CD4-positive, alpha-beta T cell treated with Interleukin-15 for 1 hour (primary cell): Measurements from ENCODE around the gene DMRT1.
"Not testable (repeated sequence)": the region's sequence is repeated elsewhere in the genome, so short reads cannot be mapped to it uniquely, and the experiment has no call there.

Experiments used
- DNase-seq: peaks from one replicate; pipeline ENCODE4 v3.0.0-alpha.2; 2020

DMRT1 gene

DNA sequence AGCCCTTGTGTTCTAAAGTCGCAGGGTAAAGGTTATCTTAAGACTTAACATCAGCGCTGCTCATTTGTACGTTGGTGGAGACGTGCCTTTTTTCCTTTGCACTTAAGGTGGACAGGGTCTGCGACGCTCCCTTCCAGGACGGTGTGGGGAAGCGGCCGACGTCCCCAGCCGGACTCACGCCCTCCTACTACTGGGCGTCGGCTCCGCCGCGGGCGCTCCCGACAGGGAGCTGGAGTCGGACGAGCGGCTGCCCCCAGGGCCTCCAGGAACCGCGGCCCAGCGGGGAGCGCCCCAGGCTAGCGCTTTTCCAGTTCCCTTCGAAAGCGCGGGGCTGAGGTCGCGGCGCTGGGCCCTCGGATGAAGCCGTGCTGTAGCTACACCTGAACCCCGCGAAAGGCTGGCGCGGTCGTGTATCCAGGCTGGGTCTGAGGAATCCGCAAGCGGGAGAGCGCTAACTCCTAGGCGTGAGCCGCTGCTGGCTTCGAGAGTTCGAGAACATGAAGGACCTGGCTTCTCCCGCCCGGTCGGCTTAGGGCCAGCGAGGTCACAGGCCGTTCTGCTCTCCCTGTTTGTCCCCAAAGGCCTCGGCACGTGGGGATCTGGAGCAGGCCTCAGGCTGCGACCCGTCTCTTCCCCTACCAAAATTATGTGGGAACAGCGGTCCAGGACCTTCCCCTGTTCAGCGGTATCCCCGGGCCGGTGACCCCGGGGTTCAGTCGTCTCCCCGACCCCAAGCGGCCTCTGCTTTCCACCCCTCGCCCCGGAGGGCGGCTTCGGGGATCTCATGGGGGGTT is 131.2 kb downstream of the DMRT1 start:
- no peak for DNase-seq

DNA sequence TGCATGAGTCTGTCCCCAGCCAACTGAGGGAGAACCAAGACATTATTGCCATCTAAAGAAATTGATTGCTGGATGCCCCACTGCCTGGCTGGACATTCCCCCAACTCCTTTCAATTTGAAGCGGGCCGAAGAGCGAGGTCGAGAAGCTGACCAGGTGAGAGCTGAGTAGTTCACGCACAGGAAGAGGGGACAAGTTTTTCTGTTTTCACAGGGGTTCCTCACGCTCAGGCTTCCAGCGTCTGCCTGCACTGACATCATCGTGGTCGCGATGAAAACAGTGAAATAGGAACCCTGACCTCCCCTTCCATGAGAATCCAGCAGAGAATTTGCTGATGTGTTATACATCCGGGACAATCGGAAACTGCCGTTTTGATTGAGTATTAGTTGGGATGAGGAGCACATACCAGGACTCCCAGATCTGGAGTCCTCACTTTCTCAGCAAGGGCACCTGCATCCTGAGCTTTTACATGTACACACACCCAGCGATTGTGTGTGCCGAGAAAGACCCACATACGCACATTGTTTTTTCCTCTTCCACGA is 131.9 kb downstream of the DMRT1 start:
- no peak for DNase-seq

DNA sequence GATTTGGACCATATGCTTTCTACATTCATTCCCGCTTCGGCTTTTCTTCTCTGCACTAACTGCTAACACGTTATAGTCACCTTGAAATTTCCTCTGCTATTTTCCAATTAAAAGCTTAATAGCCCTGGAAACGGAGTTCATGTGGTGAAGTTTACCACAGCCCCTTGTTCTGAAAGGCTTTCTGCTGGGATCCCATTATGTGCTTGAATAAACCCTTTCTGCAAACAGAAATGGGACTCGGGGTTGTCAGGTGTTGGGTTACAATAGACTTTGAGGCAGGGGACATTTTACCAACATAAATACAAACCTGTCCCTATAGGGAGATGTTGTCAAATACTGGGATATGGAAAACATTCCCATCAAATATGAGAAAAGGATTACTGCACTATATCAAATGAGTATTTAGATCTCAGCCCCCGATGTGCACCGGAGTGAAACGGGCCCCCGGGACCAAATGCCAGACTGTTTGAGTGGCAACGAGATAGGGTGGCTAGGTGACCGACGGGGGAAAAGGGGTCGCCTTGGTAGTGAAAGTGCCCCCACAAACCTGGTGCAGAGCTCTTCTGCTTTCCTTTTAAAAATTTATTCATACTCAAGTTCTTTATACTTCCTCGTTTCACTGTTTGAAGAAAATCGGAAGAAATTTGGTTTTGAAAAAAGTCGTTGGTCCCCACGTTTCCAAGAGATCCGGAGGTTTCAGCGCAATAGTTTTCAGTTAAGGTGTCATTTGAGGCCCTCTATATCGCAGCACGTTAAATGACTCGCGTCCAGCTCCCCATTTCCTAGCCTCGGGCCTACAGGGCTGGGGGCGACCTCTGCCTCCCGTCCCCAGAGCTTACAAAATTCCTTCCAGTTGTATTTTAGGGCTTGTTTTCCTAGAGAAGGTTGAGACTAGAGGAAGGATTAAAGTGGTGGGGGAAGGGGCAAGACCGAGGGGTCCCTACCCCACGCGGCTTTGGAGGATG is 132.8 kb downstream of the DMRT1 start:
- no peak for DNase-seq

DNA sequence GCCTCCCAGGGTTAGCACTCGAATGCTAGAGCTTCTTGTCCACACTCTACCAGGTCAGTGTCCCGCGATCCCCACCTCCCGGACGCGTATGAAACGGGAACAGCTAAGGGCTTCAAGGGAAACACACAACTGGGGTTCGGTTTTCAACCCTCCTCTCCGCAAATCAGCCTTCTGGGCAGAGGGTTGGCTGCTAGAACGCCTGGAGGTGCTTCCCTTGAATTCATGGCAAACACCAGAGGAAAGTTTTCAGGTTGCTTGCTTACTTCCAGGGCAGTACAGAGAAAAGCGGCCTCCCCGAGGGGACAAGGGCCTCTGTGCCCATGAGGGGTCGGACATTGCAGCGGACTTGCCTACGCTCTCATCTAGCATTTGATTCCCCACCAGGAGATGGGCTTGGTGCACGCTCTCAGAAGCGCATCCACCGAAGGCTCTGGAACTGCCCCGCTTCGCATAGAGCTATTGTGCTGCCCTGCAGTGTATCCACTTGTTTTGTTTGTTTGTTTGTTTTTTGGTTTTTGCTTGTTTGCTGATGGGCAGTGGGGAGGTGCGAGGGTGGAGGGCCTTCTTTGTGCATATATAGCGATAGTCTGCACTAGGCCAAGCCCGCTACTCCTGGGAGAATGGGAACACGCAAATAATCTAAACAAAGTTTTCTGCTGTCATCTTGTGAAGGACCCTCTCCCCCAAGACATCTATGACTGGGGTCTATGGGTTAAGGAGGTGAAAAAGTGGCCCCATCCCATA is 133.7 kb downstream of the DMRT1 start:
- DNase-seq: no peak

DNA sequence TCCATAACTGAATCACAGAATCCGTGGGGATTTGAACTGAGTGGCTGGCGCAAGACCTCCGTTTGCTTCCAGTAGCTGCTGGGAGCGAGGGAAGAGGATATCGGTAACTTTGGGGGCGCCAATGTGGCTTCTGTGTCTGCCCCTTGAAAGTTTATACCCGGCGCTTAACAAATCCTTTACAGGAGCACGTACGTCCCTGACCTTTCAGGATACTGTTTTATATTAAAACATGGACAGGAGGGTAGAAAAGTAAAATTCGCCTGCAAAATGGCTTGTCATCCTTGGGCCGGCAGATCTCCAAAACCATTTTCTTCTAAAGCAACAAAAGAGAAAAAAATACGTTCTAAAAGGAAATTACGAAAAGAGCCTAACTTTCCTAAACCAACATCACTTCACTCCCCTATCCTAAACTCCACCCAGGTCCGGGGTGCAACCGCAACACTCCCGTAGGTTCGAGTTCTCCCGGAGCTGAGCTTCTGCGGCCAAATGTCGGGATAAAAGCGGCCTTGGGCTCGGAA is 134.3 kb downstream of the DMRT1 start:
- DNase-seq: no peak

DNA sequence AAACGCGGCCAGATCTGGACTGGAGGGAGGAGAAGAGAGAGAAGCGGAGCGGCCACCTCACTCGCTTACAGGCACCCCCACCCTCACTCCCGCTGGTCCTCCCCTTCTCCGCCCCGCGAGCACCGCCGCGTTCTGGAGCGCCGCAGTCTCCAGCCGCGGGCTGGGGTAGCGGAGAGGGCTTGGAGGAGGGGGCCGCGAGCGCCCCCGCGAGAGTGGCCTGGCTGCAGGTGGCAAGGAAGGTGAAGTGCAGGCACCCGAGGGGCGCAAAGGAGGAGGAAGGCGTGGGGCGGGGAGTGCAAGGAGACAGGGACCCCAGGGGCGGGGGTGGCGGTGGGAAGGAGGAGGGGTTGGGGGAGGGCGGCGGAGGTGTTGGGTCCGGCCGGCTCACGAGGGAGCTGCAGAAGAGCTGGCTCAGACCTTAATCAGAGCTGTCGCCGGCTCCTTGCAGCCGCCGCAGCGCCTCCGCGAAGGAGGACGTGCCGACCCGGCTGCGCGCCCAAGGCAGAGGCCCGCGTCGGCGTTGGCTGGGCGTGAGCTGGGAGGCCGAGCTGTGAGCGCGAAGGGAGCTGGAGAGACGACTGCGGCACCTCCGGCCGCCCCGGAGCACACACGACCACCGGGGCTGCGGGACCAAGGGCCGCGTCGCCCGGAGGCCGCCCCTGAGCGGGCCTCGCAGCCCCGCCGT is 134.9 kb downstream of the DMRT1 start, which contains the start of gene DMRT3:
DMRT3 (plus strand) TSS at position 398 of the 685 bp plus-strand sequence. CDS start 347 bp downstream, outside the sequence.
- no peak for DNase-seq

DNA sequence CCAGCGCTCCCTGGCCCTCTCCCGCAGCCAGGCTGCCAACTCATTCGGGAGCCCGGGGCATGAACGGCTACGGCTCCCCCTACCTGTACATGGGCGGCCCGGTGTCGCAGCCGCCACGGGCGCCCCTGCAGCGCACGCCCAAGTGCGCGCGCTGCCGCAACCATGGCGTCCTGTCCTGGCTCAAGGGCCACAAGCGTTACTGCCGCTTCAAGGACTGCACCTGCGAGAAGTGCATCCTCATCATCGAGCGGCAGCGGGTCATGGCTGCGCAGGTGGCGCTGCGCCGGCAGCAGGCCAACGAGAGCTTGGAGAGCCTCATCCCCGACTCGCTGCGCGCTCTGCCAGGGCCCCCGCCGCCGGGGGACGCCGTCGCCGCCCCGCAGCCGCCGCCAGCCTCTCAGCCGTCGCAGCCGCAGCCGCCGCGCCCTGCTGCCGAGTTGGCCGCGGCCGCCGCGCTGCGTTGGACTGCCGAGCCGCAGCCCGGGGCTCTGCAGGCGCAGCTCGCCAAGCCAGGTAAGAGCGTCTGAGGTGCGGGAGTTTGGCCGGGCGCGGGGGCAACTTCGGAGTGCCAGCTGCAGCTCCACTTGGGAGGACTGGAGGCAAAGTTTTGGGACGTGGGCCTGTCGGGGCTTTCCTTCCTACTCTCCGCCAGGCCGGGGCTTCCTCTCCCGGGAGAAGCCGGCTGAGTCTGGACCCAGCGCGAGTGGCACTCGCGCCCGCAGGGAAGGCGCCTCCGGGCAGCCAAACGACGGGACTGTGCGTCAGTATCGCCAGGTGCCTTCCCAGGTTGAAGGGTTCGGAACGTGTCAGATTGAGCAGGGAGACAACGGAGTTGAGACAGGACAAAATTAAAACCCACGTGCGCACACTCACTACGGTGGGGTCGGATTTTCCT is 135.7 kb downstream of the DMRT1 start:
- no peak for DNase-seq

DNA sequence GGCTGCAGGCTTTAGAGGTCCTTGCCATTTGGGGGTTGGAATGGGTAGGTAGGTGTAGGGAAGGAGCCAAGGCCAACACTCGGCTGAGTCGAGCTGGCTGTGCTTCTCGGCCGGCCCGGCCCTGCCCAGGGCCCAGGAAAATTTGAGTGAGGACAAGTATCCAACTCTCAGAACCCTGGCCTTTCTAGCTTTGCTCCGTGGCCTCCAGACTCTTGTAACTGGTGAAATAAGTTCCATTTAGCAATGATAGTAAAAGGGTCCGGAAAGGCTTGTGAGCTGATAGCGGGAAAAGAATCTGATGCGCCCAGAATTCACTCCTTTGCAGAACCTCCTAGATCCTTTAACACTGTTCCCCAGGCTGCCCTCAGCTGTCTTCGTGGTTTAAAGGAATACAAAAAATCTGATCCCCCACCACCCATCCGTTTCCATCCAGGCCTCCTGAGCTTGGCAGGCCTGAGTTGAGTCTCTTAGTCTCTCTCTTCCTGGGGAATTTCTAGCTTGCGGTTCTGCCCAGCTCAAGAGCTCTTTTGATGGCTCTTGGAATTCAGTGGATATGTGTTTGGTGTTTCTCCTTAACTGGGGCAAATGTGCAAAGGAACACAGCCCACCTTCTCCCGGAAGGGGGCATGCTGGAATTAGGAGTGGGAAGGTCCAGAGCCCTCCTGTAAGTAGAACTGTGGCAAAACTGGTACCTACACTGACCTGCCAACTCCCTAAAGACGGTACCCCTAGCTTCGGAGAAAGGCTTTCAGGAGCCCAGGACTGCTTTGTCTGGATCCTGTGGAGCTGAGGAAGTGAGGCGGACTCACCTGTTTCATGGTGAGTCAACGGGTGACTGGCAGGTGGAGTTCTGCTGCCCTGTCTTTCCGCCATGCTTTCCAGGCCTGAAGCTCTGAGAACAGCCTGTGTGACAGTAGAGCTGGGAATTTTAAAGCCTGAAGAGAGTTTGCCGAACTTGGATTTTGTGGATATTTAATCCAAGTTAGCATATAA is 136.6 kb downstream of the DMRT1 start:
- DNase-seq: no peak

DNA sequence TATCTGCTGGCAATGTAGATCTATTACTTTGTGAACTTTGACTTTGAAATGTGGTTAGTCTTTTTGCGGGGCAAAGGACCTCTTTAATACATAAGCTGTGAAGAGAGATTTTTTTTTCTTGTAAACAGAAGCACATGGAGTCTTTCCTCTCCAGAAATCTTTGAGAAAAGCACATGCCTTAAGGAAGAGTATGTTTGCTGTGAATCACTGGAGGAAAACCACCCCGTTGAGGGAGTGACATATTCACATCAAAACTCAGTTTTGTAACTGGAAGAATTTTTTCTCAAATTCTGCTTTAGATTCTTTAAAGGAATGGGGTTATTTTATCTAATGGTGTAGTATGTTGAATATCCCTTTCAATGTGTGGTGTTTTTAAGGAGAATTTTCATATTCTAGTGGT is 138.5 kb downstream of the DMRT1 start:
- no peak for DNase-seq

DNA sequence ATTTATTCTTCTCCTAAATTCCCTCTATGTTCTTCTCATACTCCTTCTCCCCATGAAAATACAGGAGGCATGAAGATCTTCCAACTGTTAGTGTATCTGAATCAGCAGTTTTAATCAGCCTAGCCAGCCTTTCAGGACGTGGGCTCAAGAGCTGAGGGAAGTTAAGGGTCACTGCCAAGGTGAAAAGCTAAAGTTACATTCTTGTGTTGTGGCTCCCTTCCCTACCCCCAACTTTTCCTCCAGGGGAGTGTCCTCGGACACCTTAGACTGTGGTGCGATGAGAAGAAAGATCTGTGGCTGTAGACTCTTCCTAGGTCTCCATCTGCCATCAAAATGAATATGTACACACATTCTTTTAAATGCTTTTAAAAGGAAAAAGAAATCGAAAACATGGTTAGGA is 139.1 kb downstream of the DMRT1 start:
- no peak for DNase-seq

DNA sequence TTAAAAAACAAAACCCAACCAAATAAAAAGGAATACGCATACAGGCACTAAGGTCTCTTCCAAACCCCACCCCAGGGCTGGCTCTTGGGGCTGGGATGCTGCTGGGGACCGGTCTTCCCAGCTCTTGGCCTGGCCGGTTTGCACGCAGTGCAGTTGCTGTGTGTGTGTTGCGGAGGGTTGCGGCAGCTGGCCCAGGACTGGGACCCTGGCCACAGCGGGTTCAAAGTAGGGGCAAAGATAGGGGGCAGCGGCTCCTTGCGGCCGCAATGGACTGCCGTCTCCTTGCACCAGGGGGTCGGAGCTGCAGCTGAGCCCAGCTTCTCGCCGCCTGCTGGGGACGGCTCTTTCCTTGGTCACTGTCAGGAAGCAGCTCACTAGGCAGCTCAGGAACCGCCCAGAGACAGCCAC is 140.0 kb downstream of the DMRT1 start:
- no peak for DNase-seq

DNA sequence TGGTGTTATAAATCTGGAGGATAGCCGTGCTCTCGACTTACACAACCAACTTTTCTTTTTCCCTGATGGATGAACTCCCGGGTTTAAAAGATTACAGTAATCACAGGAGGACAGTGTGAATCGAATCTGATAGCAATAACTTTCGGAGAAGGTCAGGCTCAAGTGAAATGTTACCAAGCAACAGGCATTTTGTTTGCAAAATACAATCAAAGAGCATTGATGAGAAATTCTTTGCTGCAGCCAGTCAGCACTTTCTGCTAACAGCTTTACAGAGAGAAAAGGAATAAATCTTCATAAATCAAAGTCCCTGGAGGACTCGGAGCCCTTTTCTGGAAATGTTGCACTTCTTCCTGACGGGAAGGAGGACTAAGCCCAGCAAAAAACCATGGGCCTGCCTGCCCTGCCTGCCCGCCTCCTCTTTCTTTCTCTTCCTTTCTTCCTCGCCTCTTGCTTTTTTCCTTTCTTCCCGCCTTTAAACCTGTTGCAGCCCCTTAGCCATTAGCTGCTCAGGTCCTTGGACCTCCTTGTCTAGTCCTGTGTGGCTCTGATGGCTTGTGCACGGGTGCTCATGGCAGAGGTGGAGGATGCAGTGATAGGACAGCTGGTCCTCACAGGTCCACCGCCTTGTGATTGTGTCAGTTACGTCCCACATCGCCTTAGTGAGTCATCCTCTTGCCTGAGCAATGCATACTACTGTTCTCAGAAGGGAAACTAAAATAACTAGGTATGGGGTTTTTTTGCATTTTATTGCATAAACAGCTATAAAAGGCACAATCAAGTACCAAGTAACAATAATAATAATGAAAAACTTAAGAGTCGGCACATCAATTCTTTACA is 141.1 kb downstream of the DMRT1 start:
- no peak for DNase-seq

DNA sequence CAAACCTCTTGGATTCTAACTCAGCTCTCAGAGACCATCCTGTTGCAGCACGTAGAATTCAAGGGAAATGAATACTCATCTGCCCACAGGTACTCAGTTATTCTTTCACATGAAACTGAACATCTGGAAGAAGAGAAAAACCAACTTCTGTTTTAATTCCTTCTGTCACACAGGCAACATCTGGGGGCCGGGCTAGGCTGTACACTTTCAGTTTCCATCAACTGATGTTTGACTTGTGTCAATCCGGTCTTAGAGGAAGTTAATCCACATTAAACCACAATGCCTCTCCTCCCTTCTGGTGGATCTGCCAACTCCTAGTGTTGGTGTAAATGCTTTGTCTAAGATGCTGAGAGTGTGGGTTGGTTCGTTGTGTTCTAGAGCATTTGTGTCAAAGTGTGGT is 152.5 kb downstream of the DMRT1 start:
- no peak for DNase-seq

DNA sequence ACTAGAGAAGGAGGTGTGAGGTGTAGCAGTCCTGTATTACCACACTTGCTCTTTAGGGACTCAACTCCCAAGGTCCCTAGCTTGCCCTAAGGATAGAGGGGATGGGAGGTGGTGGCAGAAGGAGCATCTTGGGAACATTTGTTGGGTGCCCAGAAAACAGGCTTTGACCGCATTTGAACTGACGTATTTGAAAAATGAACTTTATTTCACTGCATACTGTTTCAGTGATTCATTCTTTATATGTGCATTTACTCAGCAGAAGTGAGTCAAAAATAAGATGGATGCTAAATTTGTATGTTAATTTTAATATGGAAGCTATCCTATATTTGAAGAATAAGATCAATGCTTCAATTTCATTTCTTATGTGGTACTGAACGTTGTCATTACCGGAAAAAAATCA is 153.7 kb downstream of the DMRT1 start:
- DNase-seq: no peak

DNA sequence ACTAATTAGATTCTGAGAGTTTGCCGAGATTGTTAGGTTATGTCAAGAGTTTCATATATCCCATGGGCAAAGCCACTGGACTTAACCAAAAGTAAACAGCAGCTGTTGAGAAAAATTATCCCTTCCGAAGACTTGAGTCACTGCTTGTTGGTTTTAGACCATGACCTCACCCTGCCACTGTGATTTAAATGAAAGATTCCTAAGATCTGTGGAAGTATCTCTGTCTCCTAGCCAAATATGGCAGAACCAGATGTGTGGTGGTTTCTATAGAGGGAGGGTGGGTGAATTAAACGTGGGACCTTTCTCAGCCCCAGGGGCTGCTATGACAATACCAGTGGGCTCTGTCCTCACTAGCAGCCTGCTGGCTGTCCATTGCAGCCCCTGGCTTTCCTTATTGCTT is 154.3 kb downstream of the DMRT1 start:
- DNase-seq: no peak

DNA sequence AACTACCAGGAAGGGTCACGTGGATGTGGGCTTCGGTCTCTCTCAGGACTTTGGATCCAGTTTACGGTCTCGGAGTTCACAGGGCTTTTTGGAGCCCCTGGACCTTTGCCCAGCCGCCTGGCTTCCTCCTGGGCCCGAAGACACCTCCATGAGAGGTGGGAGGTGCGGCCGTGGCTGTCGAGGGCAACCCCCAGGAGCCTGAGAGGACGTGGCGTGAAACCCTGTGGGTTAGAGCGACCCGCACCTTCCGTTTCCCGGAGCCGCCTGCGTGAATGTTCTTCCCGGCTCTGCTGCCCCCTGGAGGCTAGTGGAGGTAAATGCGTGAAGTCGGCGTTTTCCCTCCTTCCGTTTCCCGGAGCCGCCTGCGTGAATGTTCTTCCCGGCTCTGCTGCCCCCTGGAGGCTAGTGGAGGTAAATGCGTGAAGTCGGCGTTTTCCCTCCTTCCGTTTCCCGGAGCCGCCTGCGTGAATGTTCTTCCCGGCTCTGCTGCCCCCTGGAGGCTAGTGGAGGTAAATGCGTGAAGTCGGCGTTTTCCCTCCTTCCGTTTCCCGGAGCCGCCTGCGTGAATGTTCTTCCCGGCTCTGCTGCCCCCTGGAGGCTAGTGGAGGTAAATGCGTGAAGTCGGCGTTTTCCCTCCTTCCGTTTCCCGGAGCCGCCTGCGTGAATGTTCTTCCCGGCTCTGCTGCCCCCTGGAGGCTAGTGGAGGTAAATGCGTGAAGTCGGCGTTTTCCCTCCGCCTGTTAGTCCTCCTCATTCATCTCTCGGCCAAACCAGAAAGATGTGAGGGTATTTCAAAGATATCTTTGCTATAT is 157.0 kb downstream of the DMRT1 start:
- not testable (repeated sequence) for DNase-seq

DNA sequence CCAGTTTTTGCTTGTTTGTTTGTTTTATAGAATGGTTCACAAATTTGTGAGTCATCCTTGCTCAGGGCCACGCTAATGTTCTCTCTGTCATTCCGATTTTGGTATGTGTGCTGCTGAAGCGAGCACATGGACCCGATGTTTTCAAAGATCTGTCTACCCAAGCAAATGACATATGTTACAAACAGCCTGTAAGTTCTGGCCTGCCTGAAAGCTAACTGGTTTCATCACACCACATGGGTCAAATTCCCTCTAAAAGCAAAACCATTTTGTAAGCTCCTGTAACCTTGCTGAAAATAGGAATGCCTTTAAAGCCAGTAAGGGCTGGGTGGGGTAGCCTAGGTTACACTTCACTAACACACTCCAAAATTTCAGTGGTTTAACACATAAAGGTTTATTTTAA is 160.3 kb downstream of the DMRT1 start:
- DNase-seq: no peak

DNA sequence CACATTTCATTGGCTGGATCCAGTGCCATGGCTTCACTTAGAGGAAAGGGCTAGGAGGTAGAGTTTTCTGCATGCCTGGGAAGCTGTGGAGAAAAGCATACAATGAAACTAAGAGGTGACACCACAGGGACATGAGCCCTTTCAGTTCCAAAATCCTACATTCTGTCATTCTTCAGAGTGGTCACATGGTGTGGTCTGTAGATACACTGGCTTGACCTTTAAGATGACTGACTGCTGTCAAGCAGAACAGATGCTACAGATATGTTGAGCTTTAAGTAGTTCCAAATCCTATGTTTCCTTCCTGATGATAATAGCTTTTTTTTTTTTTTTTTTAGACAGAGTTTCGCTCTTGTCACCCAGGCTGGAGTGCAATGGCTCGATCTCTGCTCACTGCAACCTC is 161.2 kb downstream of the DMRT1 start:
- no peak for DNase-seq
